Measurements from ENCODE around the gene EGR1.
"Not testable (repeated sequence)": the region's sequence is repeated elsewhere in the genome, so short reads cannot be mapped to it uniquely, and the experiment has no call there.

The EGR1 gene

DNA sequence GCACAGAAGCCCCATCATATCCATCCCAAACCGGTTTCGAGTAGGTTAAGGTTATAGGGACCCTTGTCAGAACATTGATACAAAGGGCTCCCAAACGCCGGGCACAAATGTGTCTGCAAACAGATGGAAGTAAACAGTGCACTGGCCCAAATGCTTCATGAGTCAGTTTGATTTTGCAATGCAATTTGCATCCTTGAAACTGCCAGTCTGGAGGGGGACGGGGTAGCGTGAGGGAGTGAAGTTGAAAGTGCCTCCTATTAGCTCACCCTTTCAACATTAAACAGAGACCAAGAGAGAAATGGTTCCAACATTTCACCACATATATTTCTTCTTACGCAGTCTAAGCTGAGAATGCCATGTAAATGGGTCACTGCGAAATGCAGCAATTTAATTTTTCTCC lies 42.2 kb downstream of the EGR1 start:
- not testable (repeated sequence) for DNase-seq (ENCODE audit: low spot score)

GRCh38 chr5:138508958-138509357 lies 43.7 kb downstream of the EGR1 start:
- no peak for DNase-seq (ENCODE audit: low spot score)

DNA sequence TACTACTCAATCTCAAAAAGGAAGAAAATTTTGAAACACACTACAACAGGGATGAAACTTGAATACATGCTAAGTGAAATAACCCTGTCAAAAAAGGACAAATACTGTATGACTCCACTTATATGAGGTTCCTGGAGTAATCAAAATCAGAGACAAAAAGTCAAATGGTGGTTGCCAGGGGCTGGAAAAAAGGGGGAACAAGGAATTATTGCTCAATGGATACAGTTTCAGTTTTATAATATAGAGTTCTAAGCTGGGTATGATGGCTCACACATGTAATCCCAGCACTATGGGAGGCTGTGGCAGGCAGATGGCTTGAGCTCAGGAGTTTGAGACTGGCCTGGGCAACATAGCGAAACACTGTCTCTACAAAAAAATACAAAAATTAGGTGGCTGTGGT lies 48.7 kb downstream of the EGR1 start:
- no peak for DNase-seq (ENCODE audit: low spot score)

DNA sequence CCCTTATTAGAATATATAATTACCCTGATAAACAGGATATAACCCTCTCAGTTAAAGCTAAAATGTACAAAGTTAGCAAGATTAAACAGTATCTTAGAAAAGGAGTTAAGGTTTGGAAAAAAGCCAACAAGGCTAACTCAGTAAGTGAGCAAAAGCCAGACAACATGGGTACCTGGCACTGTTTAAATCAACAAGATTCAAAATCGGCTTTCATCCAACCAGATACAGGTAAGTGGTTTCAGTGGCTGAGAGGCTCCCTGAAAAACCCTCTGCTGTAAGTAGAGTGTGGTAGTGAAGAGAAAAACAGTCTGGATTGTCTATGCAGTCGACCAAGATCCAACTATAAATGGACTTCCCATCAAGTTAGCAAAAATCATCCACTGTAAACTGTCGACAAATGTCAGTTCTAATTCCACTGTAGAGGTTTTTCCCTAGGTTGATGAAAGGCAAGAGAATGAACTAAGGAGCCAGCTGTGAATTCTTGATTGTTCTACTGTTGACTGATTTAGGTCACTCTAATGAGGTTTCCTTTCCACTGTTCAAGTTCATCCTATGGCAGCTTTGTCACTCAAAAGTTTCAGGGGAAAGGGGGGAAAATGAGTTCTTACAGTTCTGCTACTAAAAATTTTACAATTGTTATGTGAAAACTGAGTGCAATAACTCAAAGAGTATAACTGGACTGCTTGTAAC lies 50.4 kb downstream of the EGR1 start:
- DNase-seq (ENCODE audit: low spot score), result no peak

- DNase-seq (ENCODE audit: low spot score), result no peak
Observed at GRCh38 chr5:138517437-138517836, 52.2 kb downstream of the EGR1 start.
